Adrenal gland (tissue), 5 donors: ENCODE results near the gene CYP24A1.

ENCODE experiments used
- CTCF ChIP-seq, 6 experiments: fragments of 450-650 bp in 4 of 6; fragments of 200-600 bp in 2 of 6; sonication (generic) in 1 of 6; IDR thresholded peaks; 1 replicate in 5 of 6; 2 replicates in 1 of 6; pipeline versions ENCODE4 v1.5.1 to v1.8.0; 2016 to 2021; ENCODE audit warnings: antibody characterized with exemption in 6 of 6, mild to moderate bottlenecking in 2 of 6, moderate library complexity in 1 of 6
- POLR2A ChIP-seq, 2 donors: fragments of 450-650 bp; IDR thresholded peaks; one replicate each; pipeline ENCODE4 v1.6.1; 2017; ENCODE audit warnings: antibody characterized with exemption in 2 of 2, mild to moderate bottlenecking in 2 of 2, moderate library complexity in 1 of 2
- donor health status: DM: no; HTN: no; CAD: no.

GRCh38 chr20:54170963-54171362 is 2.8 kb downstream of the CYP24A1 start:
- TF ChIP-seq CTCF (IDR thresholded peaks at IDR 0.05), result no peak
- TF ChIP-seq POLR2A (IDR thresholded peaks at IDR 0.05), result no peak
